Measurements from ENCODE around the gene POLR1F. TPM values are rescaled to one million over a fixed set of nuclear protein-coding genes. Genes with fewer than 3 reads are reported as not detected.

Gene POLR1F, protein sequence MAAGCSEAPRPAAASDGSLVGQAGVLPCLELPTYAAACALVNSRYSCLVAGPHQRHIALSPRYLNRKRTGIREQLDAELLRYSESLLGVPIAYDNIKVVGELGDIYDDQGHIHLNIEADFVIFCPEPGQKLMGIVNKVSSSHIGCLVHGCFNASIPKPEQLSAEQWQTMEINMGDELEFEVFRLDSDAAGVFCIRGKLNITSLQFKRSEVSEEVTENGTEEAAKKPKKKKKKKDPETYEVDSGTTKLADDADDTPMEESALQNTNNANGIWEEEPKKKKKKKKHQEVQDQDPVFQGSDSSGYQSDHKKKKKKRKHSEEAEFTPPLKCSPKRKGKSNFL
- total RNA-seq = 9.1 TPM

DNA sequence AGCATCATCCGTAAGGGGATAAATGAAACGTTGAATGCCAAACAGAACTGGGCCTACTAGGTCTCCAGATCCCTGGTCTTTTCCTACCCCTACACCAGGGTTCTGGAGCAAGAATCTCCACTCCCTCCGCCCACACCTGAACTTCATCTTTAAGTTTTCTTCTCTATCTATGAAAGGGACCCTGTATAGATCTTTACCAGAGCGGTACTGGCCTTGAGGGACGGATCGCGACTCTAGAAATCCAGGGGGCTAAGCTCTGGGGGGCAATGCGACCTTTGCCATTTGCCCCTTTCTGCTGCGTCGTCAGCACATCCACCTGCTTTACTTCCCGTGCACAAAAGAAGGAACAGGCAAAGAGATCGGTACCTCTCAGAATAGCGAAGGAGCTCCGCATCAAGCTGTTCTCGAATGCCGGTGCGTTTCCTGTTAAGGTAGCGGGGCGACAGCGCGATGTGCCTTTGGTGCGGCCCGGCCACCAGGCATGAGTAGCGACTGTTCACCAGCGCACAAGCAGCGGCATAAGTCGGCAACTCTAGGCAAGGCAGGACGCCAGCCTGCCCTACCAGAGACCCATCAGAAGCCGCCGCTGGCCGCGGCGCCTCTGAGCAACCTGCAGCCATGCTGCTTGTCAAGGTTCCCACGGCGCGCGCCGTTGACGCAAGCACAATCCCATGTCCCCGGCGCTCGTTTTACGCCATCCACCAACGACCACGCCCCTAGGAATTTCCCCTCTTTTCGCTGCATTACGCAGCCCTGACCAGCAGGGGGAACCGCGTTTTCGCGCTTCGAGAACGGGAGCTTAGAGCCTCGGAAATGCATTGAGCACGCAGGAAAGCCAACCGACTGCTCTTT is at the start of gene POLR1F:
TSS of gene POLR1F (minus strand) at position 641 of the 852 bp plus-strand sequence. CDS start at position 620, 21 bp downstream.
- Histone ChIP-seq H3K27me3 (no peaks in the 10 kb centered on the region), H3K9me3 (no peaks in the 10 kb centered on the region), H3K36me3 (no peaks in the 10 kb centered on the region), H3K4me1 (peaks cover 27% of the 10 kb centered on the region), H3K4me3 (peak within 1 kb of the TSS; percentile 86), H3K27ac (peak within 1 kb of the TSS; percentile 73)
- intact Hi-C loops (cut with DNase I) = no loop called here
- TF ChIP-seq POLR2AphosphoS5 (IDR thresholded peaks at IDR 0.05; ENCODE audit: insufficient read depth in 1 of 2, low read depth in 1 of 2) (peak; percentile 93 to 95), POLR2A (IDR thresholded peaks at IDR 0.05) (peak in 1 of 2 donors; percentile 72)
- TF ChIP-seq, protein P1, sequence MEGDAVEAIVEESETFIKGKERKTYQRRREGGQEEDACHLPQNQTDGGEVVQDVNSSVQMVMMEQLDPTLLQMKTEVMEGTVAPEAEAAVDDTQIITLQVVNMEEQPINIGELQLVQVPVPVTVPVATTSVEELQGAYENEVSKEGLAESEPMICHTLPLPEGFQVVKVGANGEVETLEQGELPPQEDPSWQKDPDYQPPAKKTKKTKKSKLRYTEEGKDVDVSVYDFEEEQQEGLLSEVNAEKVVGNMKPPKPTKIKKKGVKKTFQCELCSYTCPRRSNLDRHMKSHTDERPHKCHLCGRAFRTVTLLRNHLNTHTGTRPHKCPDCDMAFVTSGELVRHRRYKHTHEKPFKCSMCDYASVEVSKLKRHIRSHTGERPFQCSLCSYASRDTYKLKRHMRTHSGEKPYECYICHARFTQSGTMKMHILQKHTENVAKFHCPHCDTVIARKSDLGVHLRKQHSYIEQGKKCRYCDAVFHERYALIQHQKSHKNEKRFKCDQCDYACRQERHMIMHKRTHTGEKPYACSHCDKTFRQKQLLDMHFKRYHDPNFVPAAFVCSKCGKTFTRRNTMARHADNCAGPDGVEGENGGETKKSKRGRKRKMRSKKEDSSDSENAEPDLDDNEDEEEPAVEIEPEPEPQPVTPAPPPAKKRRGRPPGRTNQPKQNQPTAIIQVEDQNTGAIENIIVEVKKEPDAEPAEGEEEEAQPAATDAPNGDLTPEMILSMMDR (IDR thresholded peaks at IDR 0.05) = peak; percentile 72 to 91 (median 77)
- peak; percentile 96 to 98 for DNase-seq (ENCODE audit: extremely low spot score in 2 of 2)

- Histone ChIP-seq H3K27ac (no peak overlapping the region), H3K4me3 (no peak overlapping the region), H3K36me3 (no peaks in the 10 kb centered on the region), H3K27me3 (no peaks in the 10 kb centered on the region), H3K9me3 (no peaks in the 10 kb centered on the region), H3K4me1 (no peaks in the 10 kb centered on the region)
- no peak for DNase-seq (ENCODE audit: extremely low spot score in 2 of 2)
- intact Hi-C loops (cut with DNase I) = no loop called here
- TF ChIP-seq POLR2A (IDR thresholded peaks at IDR 0.05) (no peak), POLR2AphosphoS5 (IDR thresholded peaks at IDR 0.05; ENCODE audit: insufficient read depth in 1 of 2, low read depth in 1 of 2) (no peak)
- TF ChIP-seq, protein P1 (IDR thresholded peaks at IDR 0.05) = peak in 1 of 3 experiments; percentile 45
Measured at GRCh38 chr7:19754521-19755116, 45.8 kb upstream of the POLR1F start.

DNA sequence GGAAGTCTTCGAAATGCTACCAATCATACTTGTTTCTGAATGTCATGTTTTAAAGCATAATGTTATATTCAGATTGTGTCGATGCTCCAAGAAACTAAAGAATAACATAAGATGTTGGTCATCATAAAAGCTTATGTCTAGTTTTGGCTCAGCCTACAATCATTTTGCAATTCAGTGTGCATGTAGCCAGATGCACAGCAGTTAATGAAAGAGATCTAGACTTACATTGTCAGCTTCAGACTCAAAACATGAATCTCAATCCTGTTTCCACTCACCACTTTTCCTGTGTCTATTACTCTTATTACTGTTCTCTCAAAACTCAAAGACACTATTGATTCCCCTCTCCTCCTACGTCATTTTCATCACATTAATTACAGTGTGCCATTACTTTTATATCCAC is 43.2 kb upstream of the POLR1F start:
- Histone ChIP-seq H3K9me3 (no peaks in the 10 kb centered on the region), H3K27me3 (no peaks in the 10 kb centered on the region), H3K27ac (no peak overlapping the region), H3K4me3 (no peak overlapping the region), H3K36me3 (no peaks in the 10 kb centered on the region), H3K4me1 (no peaks in the 10 kb centered on the region)
- no peak for TF ChIP-seq POLR2AphosphoS5 (IDR thresholded peaks at IDR 0.05; ENCODE audit: insufficient read depth in 1 of 2, low read depth in 1 of 2)
- intact Hi-C loops (cut with DNase I) = no loop called here
- DNase-seq (ENCODE audit: extremely low spot score in 2 of 2) = no peak

GRCh38 chr7:19749658-19750057 is 40.8 kb upstream of the POLR1F start:
- no peak overlapping the region for H3K27ac ChIP-seq
- TF ChIP-seq, protein P1 (IDR thresholded peaks at IDR 0.05) = no peak
- TF ChIP-seq POLR2A (IDR thresholded peaks at IDR 0.05) (no peak), POLR2AphosphoS5 (IDR thresholded peaks at IDR 0.05; ENCODE audit: insufficient read depth in 1 of 2, low read depth in 1 of 2) (no peak)
- H3K36me3 ChIP-seq = no peaks in the 10 kb centered on the region
- H3K4me1 ChIP-seq = no peaks in the 10 kb centered on the region
- DNase-seq (ENCODE audit: extremely low spot score in 2 of 2) = no peak
- no peak overlapping the region for H3K4me3 ChIP-seq
- H3K9me3 ChIP-seq = no peaks in the 10 kb centered on the region
- no peaks in the 10 kb centered on the region for H3K27me3 ChIP-seq
- intact Hi-C loops (cut with DNase I) = no loop called here

DNA sequence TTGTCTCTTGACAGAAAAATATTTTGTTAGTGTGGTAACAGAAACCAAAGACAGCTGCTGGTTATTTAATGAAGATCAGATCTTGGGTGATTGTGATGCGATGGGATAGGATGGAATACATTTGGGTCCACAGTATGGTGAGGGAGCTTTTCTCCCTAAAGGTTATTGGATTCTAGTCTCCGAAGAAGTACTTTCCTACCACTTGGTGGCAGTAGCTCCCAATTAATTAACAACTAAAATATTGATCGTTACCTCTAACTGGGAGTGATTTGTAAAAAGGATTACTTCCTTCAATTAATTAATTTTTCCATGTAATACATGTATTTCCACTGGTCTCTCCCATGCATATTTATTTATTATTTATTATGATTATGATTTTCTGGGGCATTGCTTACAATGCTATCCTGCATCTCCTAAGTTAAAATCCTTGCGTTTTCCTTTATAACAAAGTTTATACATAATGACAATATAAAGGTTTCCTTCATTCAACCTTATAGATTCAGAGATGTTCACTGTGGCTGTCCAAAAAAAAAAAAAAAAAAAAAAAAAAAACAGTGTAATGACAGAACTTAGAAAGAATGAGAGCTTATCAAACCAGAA is 39.0 kb upstream of the POLR1F start:
- no peak for DNase-seq (ENCODE audit: extremely low spot score in 2 of 2)
- H3K36me3 ChIP-seq = no peaks in the 10 kb centered on the region
- no peaks in the 10 kb centered on the region for H3K4me1 ChIP-seq
- intact Hi-C loops (cut with DNase I) = no loop called here
- no peak overlapping the region for H3K4me3 ChIP-seq
- no peaks in the 10 kb centered on the region for H3K9me3 ChIP-seq
- no peaks in the 10 kb centered on the region for H3K27me3 ChIP-seq
- TF ChIP-seq, protein P1 (IDR thresholded peaks at IDR 0.05) = peak in 2 of 3 experiments; percentile 52 to 72
- TF ChIP-seq POLR2AphosphoS5 (IDR thresholded peaks at IDR 0.05; ENCODE audit: insufficient read depth in 1 of 2, low read depth in 1 of 2) = no peak
- no peak overlapping the region for H3K27ac ChIP-seq
